ENCODE measurements around the gene CLIP3. TPM values are rescaled to one million over a fixed set of nuclear protein-coding genes. Genes with fewer than 3 reads are reported as not detected.

The CLIP3 gene
- total RNA-seq, 1 experiment from 2014 or later = 3.1 TPM

GRCh38 chr19:36030264-36031148, 2.2 kb downstream of the CLIP3 start:
- H3K4me3 Mint-ChIP-seq (ENCODE audit: low read depth, unreplicated experiment) = no peak overlapping the region
- no peak for TF ChIP-seq CTCF (IDR thresholded peaks at IDR 0.05; ENCODE audit: unreplicated experiment)
- H3K36me3 Mint-ChIP-seq (ENCODE audit: insufficient read depth, unreplicated experiment) = peaks cover 13% of the 10 kb centered on the region
- intact Hi-C loops (cut with micrococcal nuclease; ENCODE audit: unreplicated experiment) = no loop called here
- H3K27me3 Mint-ChIP-seq (ENCODE audit: unreplicated experiment) = no peaks in the 10 kb centered on the region
- CTCF ChIA-PET = interaction anchor here (0.8 kb wide), 1 partner anchor 285 kb away, joined by 13 read pairs; the partner anchor contains the start of gene PSENEN
- H3K9me3 Mint-ChIP-seq (ENCODE audit: low read depth, unreplicated experiment) = no peaks in the 10 kb centered on the region
- DNase-seq = no peak
- no peaks in the 10 kb centered on the region for H3K4me1 Mint-ChIP-seq (ENCODE audit: low read depth, unreplicated experiment)
- no peak overlapping the region for H3K27ac Mint-ChIP-seq (ENCODE audit: unreplicated experiment)
- BruUV-seq (replicated peaks) = no TSS peak

- no peak overlapping the region for H3K27ac Mint-ChIP-seq (ENCODE audit: unreplicated experiment)
- H3K27me3 Mint-ChIP-seq (ENCODE audit: unreplicated experiment) = no peaks in the 10 kb centered on the region
- no peaks in the 10 kb centered on the region for H3K4me1 Mint-ChIP-seq (ENCODE audit: low read depth, unreplicated experiment)
- CTCF ChIA-PET = interaction anchor here (0.7 kb wide), 1 partner anchor 221 kb away, joined by 4 read pairs; no protein-coding TSS in a partner anchor
- no peak for TF ChIP-seq CTCF (IDR thresholded peaks at IDR 0.05; ENCODE audit: unreplicated experiment)
- peaks cover 31% of the 10 kb centered on the region for H3K36me3 Mint-ChIP-seq (ENCODE audit: insufficient read depth, unreplicated experiment)
- no peaks in the 10 kb centered on the region for H3K9me3 Mint-ChIP-seq (ENCODE audit: low read depth, unreplicated experiment)
- DNase-seq = no peak
- H3K4me3 Mint-ChIP-seq (ENCODE audit: low read depth, unreplicated experiment) = no peak overlapping the region
- intact Hi-C loops (cut with micrococcal nuclease; ENCODE audit: unreplicated experiment) = no loop called here
- BruUV-seq (replicated peaks) = no TSS peak
These were observed 4.2 kb downstream of the CLIP3 start for GRCh38 chr19:36028313-36029041.

- H3K27me3 Mint-ChIP-seq (ENCODE audit: unreplicated experiment) = no peaks in the 10 kb centered on the region
- TF ChIP-seq CTCF (IDR thresholded peaks at IDR 0.05; ENCODE audit: unreplicated experiment) = no peak
- CTCF ChIA-PET = no interaction called here
- H3K27ac Mint-ChIP-seq (ENCODE audit: unreplicated experiment) = no peak overlapping the region
- H3K4me3 Mint-ChIP-seq (ENCODE audit: low read depth, unreplicated experiment) = no peak overlapping the region
- H3K4me1 Mint-ChIP-seq (ENCODE audit: low read depth, unreplicated experiment) = no peaks in the 10 kb centered on the region
- intact Hi-C loops (cut with micrococcal nuclease; ENCODE audit: unreplicated experiment) = no loop called here
- H3K36me3 Mint-ChIP-seq (ENCODE audit: insufficient read depth, unreplicated experiment) = peaks cover 34% of the 10 kb centered on the region
- H3K9me3 Mint-ChIP-seq (ENCODE audit: low read depth, unreplicated experiment) = no peaks in the 10 kb centered on the region
- DNase-seq = no peak
- BruUV-seq (replicated peaks) = no TSS peak
These were observed 5.0 kb downstream of the CLIP3 start for GRCh38 chr19:36027696-36028095.

- Mint-ChIP-seq H3K36me3 (ENCODE audit: insufficient read depth, unreplicated experiment) (peaks cover 32% of the 10 kb centered on the region), H3K4me3 (ENCODE audit: low read depth, unreplicated experiment) (no peak overlapping the region)
- intact Hi-C loops (cut with micrococcal nuclease; ENCODE audit: unreplicated experiment) = no loop called here
These were observed 6.4 kb downstream of the CLIP3 start for GRCh38 chr19:36026091-36026876.

More at GRCh38 chr19:36026091-36026876, 6.4 kb downstream of the CLIP3 start:
- Mint-ChIP-seq H3K9me3 (ENCODE audit: low read depth, unreplicated experiment) (no peaks in the 10 kb centered on the region), H3K4me1 (ENCODE audit: low read depth, unreplicated experiment) (no peaks in the 10 kb centered on the region), H3K27me3 (ENCODE audit: unreplicated experiment) (no peaks in the 10 kb centered on the region), H3K27ac (ENCODE audit: unreplicated experiment) (no peak overlapping the region)
- CTCF ChIA-PET = no interaction called here
- BruUV-seq (replicated peaks) = no TSS peak
- DNase-seq = no peak
- TF ChIP-seq CTCF (IDR thresholded peaks at IDR 0.05; ENCODE audit: unreplicated experiment) = no peak

Data from Calu3 (cell line).